Loucy (cell line): Measurements from ENCODE around the gene XRCC4.

Experiments
- EZH2phosphoT487 ChIP-seq: fragments of 200-600 bp; IDR thresholded peaks from 2 replicates; pipeline ENCODE4 v1.6.1; 2018; ENCODE audit warnings: antibody characterized with exemption, mild to moderate bottlenecking, moderate library complexity, borderline replicate concordance
- TF ChIP-seq, protein P1 (sequence below): fragments of 200-600 bp; sonication (generic); conservative IDR thresholded peaks from 2 replicates; pipeline ENCODE4 v1.5.1; 2014; ENCODE audit warnings: mild to moderate bottlenecking, antibody characterized with exemption, low read length

DNA sequence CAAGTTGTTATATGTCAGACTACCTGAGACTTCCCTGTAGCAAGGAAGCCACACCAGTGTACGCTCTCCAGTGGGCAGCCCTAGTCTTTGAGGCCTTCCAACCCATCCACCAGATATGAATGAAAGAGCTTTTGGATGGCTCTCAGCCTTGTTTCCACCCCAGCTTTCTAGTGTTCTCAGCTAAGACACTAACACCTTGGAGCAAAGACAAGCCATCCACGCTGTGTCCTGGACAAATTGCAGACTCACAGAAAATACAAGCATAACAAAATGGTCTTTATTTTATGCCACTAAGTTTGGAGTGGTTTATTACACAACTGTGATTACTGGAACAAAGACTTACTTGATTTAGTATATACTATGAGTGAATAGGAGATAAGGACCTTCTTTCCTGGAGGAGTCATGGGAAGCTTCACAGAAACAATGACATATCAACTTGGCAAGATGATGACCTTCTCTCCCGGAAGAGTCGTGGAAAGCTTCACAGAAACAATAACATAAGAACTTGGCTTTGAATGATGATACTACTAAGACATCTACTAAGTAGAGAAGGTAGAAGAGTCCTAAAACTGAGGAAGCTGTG, 260.2 kb downstream of the XRCC4 start:
- TF ChIP-seq, protein P1, sequence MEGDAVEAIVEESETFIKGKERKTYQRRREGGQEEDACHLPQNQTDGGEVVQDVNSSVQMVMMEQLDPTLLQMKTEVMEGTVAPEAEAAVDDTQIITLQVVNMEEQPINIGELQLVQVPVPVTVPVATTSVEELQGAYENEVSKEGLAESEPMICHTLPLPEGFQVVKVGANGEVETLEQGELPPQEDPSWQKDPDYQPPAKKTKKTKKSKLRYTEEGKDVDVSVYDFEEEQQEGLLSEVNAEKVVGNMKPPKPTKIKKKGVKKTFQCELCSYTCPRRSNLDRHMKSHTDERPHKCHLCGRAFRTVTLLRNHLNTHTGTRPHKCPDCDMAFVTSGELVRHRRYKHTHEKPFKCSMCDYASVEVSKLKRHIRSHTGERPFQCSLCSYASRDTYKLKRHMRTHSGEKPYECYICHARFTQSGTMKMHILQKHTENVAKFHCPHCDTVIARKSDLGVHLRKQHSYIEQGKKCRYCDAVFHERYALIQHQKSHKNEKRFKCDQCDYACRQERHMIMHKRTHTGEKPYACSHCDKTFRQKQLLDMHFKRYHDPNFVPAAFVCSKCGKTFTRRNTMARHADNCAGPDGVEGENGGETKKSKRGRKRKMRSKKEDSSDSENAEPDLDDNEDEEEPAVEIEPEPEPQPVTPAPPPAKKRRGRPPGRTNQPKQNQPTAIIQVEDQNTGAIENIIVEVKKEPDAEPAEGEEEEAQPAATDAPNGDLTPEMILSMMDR = no peak
- TF ChIP-seq EZH2phosphoT487 = no peak
